DMS114 treated with DMSO at 0.1 percent for 48 hours (cell line): Measurements from ENCODE around the gene MX2.

Experiments
- DNase-seq: peaks from one replicate; lab custom pipeline; 2025; ENCODE audit not compliant: unreplicated experiment; lab: John Stamatoyannopoulos, UW

MX2 gene

GRCh38 chr21:41432562-41433460 lies 71.0 kb downstream of the MX2 start:
- no peak for DNase-seq

- DNase-seq: no peak
Measured at GRCh38 chr21:41433566-41433965, 71.7 kb downstream of the MX2 start.

- DNase-seq: no peak
Measured at GRCh38 chr21:41435706-41436105, 73.9 kb downstream of the MX2 start.

- DNase-seq: no peak
Measured at GRCh38 chr21:41437729-41438128, 75.9 kb downstream of the MX2 start.

GRCh38 chr21:41438425-41439113 lies 76.7 kb downstream of the MX2 start:
- no peak for DNase-seq

- DNase-seq: no peak
Measured at GRCh38 chr21:41439248-41439647, 77.4 kb downstream of the MX2 start.

- no peak for DNase-seq
Measured at GRCh38 chr21:41441546-41441945, 79.7 kb downstream of the MX2 start.

- DNase-seq: no peak
Measured at GRCh38 chr21:41442481-41443186, 80.8 kb downstream of the MX2 start.

GRCh38 chr21:41443562-41443961 lies 81.7 kb downstream of the MX2 start:
- no peak for DNase-seq

GRCh38 chr21:41444703-41445464 lies 83.1 kb downstream of the MX2 start:
- DNase-seq: no peak

- no peak for DNase-seq
Measured at GRCh38 chr21:41445465-41445862, 83.6 kb downstream of the MX2 start.

- no peak for DNase-seq
Measured at GRCh38 chr21:41446586-41446985, 84.8 kb downstream of the MX2 start.

- DNase-seq: no peak
Measured at GRCh38 chr21:41447356-41447755, 85.5 kb downstream of the MX2 start.

GRCh38 chr21:41449613-41450012 lies 87.8 kb downstream of the MX2 start:
- no peak for DNase-seq

- no peak for DNase-seq
Measured at GRCh38 chr21:41451753-41452676, 90.2 kb downstream of the MX2 start.

GRCh38 chr21:41453198-41453597 lies 91.4 kb downstream of the MX2 start:
- no peak for DNase-seq

- DNase-seq: no peak
Measured at GRCh38 chr21:41453761-41454160, 91.9 kb downstream of the MX2 start.

GRCh38 chr21:41458121-41458520 lies 96.3 kb downstream of the MX2 start:
- no peak for DNase-seq

GRCh38 chr21:41458559-41458958 lies 96.7 kb downstream of the MX2 start:
- no peak for DNase-seq
